Measurements from ENCODE around the gene GPR39. TPM values are rescaled to one million over a fixed set of nuclear protein-coding genes. Genes with fewer than 3 reads are reported as not detected.

GPR39 gene
- total RNA-seq, 1 experiment from 2014 or later = 8.1 TPM

GRCh38 chr2:132414081-132414480 lies 2.5 kb upstream of the GPR39 start:
- no peak for DNase-seq (ENCODE audit: low read depth)

DNA sequence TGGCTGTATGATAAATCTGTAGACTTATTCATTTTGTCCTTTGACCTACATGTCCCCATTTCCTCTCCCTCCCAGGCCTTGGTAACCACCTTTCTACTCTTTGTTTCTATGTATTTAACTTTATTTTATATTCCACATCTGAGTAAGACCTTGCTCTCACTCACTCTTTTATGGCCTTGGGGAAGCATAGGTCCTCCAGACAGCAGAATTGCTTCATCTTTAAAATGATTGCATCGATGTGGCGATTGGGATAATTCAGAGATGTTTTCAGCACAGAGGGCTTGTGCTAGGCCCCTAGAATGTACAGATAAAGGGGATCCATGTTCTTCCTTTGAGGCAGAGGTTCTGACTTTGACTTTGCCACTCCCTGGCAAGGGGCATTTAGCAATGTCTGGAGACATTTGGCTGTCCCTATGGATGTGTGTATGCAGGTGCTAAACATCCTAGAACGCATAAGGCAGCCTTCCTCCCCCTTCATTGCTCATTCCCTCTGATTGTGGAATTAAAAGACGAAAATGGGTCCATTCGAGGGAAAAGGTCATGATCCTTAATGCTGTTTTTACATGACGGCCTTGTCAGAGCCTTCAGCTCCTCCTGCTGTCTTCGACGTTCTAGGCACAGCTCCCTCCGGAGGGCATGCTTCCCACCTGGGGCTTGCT lies 1.2 kb upstream of the GPR39 start:
- peak; percentile 8 for DNase-seq (ENCODE audit: low read depth)

DNA sequence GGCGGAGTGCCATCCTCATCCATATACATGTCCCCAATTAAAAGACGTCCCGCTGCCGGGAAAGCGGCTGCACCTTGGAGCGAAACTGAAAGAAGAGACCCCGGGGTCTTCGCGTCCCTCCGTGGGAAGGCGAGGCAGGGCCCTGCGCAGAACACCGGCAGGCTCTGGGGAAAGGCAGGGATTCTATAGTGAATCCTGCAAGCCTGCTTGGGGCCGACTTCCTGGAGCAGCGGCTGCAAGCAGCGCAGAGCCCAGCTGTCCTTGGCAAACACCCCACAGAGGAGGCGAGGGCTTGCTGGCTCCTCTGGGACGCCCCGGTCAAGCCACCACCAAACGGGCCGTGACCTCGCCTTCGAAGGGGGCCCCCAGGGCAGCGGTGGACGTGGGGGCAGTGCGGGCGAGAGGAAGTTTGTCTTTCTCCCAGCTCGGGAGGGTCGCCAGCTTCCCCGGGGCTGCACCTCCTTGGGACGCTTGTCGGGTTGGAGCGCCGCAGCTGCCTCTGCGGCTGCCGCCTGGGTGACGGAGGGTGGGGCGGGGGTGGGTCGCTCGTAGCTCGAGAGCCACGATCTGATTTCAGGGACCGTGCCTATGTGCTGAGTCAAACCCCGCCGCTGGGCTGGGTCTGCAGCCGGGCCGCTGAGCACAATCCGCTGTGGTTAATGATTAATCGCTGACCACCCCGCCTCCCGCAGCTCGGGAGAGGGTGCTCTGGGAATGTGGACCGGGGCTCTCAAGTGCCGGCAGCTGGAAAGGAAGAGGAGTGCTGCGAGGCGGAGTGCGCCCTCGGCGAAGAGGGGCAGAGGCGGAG lies 486 bp upstream of the GPR39 start:
- DNase-seq (ENCODE audit: low read depth) = peak; percentile 99

GRCh38 chr2:132417430-132418035 lies 928 bp downstream of the GPR39 start:
- no peak for DNase-seq (ENCODE audit: low read depth)

DNA sequence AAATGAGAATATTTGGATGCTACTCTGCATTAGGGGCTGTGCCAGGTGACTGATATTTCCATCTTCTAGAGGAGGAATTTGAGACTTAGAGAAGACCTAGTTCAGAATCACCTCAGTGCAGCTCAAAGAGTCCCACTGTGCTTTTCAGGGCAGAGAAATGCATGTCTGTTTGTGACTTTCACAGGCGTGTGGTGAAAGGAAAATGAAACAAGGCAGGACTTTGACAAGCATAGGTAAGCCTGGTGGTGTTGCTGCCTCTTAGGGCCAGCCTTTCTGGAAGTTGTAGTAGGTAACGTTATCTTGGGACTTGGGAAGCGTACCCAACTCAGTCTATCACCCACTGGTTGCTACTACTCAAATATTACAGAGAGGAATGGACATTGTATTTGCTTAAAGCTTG lies 2.6 kb downstream of the GPR39 start:
- peak; percentile 13 for DNase-seq (ENCODE audit: low read depth)

DNA sequence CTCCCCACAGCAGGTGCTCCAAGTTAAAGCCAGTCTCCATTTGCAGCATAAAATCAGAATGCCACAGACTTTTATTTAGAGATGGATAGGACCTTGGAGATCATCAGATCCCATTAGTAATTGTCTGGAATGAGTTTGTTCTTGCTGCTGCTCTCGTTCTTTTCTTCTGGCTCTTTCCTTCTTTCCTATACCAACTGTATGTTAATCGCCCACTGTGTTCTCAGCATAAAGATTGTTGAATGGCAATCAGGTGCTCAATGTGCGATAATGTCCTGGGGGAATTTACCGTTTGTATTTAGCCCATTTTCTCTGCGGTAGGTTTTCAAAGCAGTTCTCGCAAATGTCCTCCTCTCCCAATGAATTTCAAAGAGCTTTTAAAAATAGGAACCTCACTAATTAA lies 3.3 kb downstream of the GPR39 start:
- no peak for DNase-seq (ENCODE audit: low read depth)

DNA sequence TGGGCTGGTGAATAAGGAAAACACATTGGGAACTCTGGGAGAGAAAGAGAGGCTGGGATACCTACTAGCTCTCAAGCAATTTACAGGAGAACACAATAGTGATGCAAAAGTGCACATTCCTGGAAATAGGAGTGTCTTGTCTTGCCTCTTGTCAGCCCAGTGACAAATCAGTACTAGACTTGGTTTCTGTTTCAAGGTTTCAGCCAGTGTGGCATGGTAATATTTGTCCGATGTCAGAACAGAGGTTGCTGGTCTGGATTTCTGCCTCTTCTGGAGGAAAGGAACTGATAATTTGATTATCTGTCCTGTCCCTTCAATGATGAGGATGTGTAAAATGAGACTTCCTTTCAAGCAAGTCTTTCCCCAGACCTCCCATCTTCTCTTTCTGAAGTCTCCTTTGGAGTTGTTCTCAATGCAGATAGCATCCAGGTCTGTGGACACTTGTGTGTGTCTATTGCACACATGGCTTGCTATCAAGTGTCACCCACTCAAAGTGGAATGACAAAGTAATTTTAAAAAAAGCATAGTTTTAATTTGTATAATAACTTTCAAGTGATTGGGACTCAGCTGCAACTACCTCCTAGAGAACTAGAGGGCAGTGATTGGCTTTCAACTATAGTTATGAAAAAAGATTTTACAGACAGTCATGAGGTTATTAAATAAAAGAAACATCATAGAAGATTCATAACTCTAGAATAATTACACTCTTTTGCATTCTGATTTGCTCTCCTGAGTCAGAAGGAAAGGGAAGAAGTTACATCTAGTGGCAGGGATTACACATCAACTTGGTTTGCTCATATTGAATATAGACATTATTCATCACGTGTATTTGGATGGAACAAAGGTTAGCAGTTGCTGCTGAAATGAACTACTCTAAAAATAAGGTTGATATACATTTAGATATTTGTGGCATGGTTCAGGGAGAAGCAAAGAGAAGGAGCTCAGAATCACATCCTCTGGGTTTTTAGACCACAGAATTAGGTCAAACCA lies 4.5 kb downstream of the GPR39 start:
- DNase-seq (ENCODE audit: low read depth) = peak; percentile 21

DNA sequence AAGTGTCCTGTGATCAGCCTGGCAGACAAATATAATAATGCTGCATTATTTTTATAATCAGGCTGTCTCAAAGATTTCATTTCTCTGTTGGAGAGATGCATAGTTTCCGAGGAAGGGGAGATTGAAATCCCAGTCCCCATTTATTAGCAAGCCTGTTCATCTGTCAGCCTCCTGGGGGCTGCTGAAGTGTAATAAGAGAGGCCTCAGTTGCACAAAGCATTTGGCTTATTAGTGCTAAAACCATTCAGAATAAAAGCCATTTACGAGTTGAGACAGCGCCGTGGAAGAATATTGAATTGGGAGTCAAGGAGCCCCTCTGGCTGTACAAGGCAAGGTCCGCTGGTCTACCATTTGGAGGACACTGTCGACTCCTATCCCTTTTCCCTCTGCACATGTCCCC lies 6.1 kb downstream of the GPR39 start:
- no peak for DNase-seq (ENCODE audit: low read depth)

GRCh38 chr2:132424526-132425121 lies 8.0 kb downstream of the GPR39 start:
- no peak for DNase-seq (ENCODE audit: low read depth)

GRCh38 chr2:132426033-132426432 lies 9.4 kb downstream of the GPR39 start:
- no peak for DNase-seq (ENCODE audit: low read depth)

DNA sequence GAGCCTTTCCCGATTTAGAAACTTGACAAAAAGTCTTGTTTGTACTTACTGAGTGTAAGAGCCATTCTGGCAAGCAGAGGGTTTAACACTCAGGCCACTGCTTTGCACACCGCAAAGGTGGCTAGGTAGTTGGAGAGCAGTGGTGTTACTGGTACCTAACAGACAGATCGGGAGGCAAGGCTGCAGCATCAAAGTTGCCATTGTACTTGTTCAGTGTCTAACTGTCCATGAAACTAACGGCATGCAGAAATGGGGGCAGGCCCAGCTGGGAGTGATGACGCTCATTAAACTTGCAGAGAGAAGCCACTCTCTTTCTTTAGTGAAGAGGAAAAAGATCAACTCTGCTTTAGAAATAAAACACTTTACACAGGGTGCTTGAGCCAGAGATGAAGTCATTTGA lies 10.1 kb downstream of the GPR39 start:
- DNase-seq (ENCODE audit: low read depth) = no peak

DNA sequence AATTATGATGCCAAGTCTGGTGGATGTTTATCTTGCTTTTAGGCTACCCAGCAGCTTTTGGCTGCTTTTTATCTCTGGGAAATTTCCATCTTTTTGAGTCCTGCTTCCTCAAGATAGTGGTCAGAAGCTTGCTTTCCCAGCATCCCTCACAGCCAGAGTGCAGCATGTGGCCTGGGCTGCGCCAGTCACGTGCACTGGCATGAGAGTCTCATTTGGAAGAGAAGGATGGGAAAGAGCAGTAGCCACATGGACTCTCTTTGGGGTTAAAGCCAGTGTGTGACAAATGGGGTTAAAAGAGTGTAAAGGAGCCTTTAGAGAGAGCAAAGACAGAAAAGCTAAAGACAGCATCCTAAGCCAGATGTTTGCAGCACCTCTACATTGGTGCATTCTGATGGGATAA lies 12.7 kb downstream of the GPR39 start:
- no peak for DNase-seq (ENCODE audit: low read depth)

GRCh38 chr2:132429941-132430573 lies 13.5 kb downstream of the GPR39 start:
- no peak for DNase-seq (ENCODE audit: low read depth)

GRCh38 chr2:132430895-132431294 lies 14.3 kb downstream of the GPR39 start:
- no peak for DNase-seq (ENCODE audit: low read depth)

DNA sequence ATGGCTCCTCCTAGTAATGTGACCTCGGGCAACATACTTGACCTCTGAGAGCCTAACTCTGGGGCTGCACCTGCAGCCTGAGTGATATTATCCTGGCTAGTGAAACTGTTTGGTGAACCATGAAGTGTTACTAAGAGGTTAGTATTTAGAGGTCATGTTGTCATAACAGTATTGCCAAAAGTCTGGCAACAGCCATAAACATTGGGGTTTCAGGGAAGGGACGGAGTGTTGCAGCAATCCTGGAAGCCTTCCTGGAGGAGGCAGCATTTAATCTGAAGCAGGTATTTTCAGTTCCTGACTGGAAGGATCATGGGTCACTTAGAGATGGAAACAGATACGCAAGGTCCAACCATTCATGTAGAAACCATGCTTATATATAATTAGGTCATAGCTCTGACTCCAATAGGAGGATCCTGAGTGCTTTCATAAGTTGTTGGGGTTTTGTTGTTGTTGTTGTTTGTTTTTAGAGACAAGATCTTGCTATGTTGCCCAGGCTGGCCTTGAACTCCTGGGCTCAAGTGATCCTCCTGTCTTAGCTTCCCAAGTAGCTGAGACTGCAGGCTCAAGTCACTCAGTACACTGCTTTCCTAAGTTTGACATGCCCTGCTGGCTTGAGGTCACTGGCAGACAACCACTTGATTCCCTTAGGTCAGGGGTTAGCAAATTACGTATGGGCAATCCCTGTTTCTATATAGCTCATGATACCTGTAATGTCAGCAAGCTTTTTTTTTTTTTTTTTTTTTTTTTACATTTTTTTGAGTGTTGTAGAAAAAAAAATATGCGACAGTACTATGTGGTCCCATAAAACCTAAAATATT lies 21.5 kb downstream of the GPR39 start:
- peak; percentile 11 for DNase-seq (ENCODE audit: low read depth)

GRCh38 chr2:132438691-132439090 lies 22.1 kb downstream of the GPR39 start:
- peak; percentile 96 for DNase-seq (ENCODE audit: low read depth)

- DNase-seq (ENCODE audit: low read depth) = peak; percentile 80
Measured at GRCh38 chr2:132439703-132440398, 23.2 kb downstream of the GPR39 start.

DNA sequence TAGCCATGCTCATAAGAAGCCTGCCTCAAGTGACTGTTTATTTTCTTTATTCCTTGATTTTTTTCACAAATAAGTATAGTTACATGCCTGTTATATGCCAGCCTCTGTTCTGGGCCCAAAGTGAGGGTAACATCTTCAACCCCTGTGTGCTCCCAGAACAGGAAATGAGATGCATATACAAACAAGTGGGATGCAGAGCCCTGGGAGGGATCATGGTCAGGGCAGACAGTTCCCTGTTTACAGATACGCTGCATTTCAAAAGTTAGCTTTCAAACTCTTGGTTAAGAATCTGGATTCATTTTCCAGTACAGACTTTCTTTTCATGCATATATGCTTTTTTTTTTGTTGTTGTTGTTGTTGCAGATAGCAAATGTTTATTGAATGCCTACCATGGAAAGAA lies 24.4 kb downstream of the GPR39 start:
- peak; percentile 28 for DNase-seq (ENCODE audit: low read depth)

DNA sequence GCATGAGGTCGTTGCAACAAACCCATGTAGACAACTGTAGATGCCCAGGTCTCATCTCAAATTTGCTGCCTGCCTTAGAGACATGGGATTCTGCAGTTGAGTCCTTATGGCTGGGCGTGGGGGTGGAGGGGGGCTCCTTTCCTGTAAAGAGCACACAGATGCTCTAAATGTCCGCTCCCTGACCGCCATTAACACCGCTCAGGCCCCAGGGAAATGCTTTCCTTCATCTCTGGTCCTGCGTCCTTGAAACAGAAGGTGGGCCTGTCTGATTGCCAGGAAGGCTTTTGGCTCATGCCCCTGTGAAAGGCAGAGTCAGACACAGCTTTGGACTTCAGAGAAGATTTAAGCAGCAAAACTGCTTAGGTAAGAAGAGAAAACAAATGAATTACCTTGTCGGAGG lies 25.7 kb downstream of the GPR39 start:
- DNase-seq (ENCODE audit: low read depth) = no peak

Data from Daoy (cell line).